Right kidney (tissue), 1 donor: ENCODE results near the gene PSMA3.
A peak's percentile ranks its signal among the peaks of the same experiment; 100 is the strongest.

ENCODE experiments used
- DNase-seq: peaks from one replicate; pipeline ENCODE4 v3.0.0-alpha.2; 2016

PSMA3 gene

GRCh38 chr14:58298477-58299400 lies 54.1 kb downstream of the PSMA3 start, which contains the start of gene ARID4A:
Gene ARID4A, plus strand, starts transcription at chr14:58298555. Its CDS starts 1,300 bp downstream, at chr14:58299855.
- peak; percentile 96 for DNase-seq

- DNase-seq = peak; percentile 80
Observed at GRCh38 chr14:58299401-58300330, 55.0 kb downstream of the PSMA3 start.

GRCh38 chr14:58301416-58301815 lies 56.8 kb downstream of the PSMA3 start:
- no peak for DNase-seq

- no peak for DNase-seq
Observed at GRCh38 chr14:58305730-58306129, 61.1 kb downstream of the PSMA3 start.

GRCh38 chr14:58307597-58308316 lies 63.1 kb downstream of the PSMA3 start:
- DNase-seq = no peak

- no peak for DNase-seq
Observed at GRCh38 chr14:58309086-58309485, 64.4 kb downstream of the PSMA3 start.

- DNase-seq = no peak
Observed at GRCh38 chr14:58313699-58314098, 69.1 kb downstream of the PSMA3 start.

- no peak for DNase-seq
Observed at GRCh38 chr14:58315606-58316005, 71.0 kb downstream of the PSMA3 start.
